Measurements from ENCODE around the gene SIPA1L3.
"Not testable (repeated sequence)": the region's sequence is repeated elsewhere in the genome, so short reads cannot be mapped to it uniquely, and the experiment has no call there.

The SIPA1L3 gene

DNA sequence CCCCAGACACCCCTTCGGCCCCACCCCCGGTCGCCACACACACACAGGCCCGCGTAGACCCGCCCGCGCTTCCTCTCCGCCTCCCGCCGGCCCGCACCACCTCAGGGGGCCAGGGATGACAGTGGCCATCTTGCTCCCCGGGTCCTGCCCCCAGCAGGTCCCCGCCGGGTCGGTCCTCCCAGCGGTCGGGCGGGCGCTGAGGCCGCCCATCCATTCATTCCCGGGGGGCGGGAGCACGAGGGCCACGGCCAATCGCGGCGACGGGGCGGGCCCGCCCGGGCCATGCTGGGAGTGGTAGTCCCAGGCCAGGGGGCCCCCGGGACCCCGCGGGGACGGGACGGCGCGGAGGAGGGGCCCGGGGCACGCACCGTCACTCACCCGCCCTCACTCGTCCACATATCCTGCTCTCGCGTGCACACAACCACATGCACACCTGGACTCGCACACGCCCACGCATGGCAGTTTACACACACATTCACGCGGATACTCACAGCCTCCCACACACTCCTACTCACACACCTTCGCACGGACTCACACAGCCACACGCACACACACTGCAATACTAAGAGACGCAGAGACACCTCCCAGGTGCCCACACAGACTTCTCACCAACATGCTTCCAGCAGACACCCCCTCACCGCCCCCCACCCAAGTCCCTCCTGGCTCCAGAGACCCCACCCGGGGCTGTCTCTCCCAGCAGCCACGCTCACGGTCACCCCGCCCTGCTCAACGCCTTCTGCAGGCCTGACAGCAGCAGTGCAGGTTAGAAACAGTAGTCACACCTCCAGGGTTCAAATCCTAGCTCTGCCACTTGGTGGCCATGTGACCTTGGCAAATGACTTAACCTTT, 317.2 kb downstream of the SIPA1L3 start, which contains the start of gene DPF1:
DPF1 (minus strand) TSS at position 209 of the 849 bp plus-strand sequence; CDS start at position 129, 80 bp downstream.
- TF ChIP-seq, protein P1, sequence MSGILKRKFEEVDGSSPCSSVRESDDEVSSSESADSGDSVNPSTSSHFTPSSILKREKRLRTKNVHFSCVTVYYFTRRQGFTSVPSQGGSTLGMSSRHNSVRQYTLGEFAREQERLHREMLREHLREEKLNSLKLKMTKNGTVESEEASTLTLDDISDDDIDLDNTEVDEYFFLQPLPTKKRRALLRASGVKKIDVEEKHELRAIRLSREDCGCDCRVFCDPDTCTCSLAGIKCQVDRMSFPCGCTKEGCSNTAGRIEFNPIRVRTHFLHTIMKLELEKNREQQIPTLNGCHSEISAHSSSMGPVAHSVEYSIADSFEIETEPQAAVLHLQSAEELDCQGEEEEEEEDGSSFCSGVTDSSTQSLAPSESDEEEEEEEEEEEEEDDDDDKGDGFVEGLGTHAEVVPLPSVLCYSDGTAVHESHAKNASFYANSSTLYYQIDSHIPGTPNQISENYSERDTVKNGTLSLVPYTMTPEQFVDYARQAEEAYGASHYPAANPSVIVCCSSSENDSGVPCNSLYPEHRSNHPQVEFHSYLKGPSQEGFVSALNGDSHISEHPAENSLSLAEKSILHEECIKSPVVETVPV (CRISPR knock-in tag; IDR thresholded peaks at IDR 0.05), result no peak
- peak; percentile 92 for TF ChIP-seq ZFP3 (CRISPR knock-in tag; IDR thresholded peaks at IDR 0.05)
- peak; percentile 97 for ATAC-seq

DNA sequence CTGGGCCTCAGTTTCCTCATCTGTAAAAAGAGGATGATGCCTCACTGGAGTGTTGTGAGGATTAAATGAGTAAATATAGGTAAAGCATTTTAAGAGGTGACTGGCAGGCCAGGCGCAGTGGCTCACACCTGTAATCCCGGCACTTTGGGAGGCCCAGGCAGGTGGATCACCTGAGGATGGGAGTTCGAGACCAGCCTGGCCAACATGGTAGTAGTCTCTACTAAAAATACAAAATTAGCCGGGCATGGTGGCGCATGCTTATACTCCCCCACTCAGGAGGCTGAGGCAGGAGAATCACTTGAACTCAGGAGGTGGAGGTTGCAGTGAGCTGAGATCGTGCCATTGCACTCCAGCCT, 317.8 kb downstream of the SIPA1L3 start:
- not testable (repeated sequence) for ATAC-seq

DNA sequence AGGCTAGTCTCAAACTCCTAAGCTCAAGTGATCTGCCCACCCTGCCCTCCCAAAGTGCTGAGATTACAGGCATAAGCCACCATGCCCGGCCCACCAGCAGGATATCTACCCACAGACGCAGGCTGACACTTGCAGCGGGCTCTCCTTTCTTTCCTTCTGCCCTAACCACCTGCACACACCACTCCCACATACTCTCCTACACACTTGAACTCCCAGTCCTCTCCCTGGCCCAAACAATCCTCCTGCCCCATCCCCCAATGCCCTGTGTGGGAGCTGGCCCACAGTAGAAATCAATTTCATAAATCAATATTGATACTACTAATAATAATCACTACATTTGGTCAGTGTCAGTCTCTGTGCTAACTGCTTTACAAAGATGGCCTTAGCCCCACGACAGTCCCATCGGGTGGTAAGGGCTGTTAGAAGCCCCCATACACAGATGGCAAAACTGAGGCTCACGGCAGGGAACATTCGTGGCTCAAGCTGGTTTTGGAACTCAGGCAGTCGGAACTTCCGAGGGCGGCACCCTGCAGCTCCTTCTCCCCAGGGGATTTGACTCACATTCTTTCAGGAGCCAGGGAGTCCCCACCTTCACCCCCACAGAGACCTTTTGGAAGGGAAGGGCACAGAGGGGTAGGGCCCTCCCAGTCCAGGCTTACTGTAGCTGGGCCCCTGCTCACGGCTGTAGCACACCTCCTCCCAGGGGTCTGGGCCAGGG, 320.4 kb downstream of the SIPA1L3 start:
- TF ChIP-seq TOX (CRISPR knock-in tag; IDR thresholded peaks at IDR 0.05; ENCODE audit: borderline replicate concordance) (no peak), ISL1 (CRISPR knock-in tag; IDR thresholded peaks at IDR 0.05) (no peak), GLIS3 (CRISPR knock-in tag; IDR thresholded peaks at IDR 0.05) (no peak), OSR1 (CRISPR knock-in tag; IDR thresholded peaks at IDR 0.05) (no peak)
- ATAC-seq, result no peak

DNA sequence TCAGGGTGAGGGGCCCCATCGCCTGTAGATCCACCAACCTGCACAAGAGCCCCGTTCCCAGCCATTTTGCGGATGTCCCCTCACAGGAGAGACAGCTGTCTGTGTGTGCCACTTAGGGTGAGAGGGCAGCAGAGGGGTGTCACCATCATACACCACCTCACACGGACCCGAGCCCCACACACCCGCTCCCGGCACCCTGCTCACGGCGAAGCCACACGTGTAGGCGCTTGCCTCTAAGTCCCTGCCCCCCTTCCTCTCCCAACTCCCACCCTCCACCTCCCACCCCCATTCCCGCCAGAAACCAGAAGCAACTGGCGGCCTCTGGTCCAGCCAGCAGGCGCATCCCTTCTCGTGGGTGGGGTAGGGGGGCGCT, 321.0 kb downstream of the SIPA1L3 start:
- no peak for TF ChIP-seq CSDC2 (CRISPR knock-in tag; IDR thresholded peaks at IDR 0.05)
- no peak for ATAC-seq

DNA sequence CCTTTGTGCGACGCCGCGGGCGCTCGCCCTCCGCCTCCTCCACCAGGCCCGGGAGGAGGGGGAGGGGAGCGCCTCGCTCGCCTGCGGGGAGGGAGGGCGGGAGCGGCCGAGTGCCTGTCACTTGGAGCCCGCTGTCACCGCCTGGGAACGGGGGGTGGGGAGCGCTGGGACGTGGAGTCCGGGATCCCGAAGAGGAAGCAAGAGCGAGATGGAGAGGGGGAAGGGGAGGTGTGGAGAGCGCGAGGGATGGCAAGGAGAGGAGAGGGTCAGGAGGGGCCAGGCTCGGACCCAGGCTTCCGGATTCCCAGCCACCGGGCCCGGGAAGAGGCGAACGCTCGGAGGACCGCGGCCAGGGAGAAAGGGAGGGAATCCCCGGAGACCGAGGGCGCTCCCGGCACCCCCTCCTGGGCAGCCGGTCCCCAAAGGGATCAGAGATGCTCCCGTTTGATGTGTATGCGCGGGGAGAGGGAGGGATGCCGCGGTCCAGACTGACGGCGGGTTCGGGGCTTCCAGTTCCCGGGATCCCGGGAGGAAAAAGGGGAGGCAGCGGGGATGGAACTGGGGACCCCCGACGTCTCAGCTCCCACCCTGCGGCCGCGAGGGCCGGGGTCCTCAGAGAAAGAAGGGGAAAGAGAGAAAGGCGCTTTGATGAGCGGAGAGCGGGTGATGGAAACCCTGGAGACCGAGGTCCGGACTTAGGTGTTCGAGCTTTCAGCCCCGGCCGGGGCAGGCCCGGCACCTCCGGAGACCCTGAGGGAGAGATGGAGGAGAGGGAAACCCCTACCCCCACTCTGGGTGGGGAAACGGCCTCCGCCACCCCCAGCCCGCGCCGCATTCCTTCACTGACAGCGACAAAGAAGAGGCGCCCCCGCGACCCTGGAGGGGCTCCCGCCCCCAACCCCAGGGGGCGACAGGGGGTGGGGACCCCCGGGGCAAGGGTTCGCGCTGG, 321.8 kb downstream of the SIPA1L3 start:
- ATAC-seq, result no peak
- no peak for TF ChIP-seq ISL1 (CRISPR knock-in tag; IDR thresholded peaks at IDR 0.05)
- TF ChIP-seq ESRRG (CRISPR knock-in tag; IDR thresholded peaks at IDR 0.05), result no peak
- no peak for TF ChIP-seq ZNF70 (CRISPR knock-in tag; IDR thresholded peaks at IDR 0.05)
- no peak for TF ChIP-seq GLIS3 (CRISPR knock-in tag; IDR thresholded peaks at IDR 0.05)
- TF ChIP-seq SNAI2 (CRISPR knock-in tag; IDR thresholded peaks at IDR 0.05), result no peak
- no peak for TF ChIP-seq TCF4 (CRISPR knock-in tag; IDR thresholded peaks at IDR 0.05; ENCODE audit: borderline replicate concordance)

DNA sequence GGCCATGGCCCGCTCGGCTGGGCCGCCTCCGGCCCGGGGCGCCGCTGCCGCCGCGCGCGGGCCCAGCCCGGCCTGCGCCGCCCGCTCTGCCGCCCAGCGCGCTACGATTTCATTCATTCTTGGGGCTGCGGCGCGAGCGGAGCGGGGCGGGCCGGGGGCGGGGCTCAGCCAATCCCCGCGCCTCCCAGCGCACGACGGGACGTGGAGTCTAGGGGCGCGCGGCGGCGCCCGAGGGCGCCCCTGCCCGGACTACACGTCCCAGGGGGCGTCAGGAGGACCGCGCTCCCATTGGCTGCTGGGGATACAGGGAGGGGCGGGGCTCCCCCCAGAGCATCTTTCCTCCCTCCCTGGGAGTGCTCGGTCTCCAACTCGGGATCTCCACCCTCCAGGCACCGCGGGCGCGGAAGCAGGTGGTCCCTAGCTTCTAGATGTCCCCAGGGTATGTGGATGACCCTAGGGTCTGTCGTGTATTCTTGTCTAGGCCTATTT, 322.6 kb downstream of the SIPA1L3 start:
- peak; percentile 96 for ATAC-seq
- TF ChIP-seq ZNF565 (CRISPR knock-in tag; conservative IDR thresholded peaks at IDR 0.05; ENCODE audit: low read depth), result no peak
- TF ChIP-seq, protein P2, sequence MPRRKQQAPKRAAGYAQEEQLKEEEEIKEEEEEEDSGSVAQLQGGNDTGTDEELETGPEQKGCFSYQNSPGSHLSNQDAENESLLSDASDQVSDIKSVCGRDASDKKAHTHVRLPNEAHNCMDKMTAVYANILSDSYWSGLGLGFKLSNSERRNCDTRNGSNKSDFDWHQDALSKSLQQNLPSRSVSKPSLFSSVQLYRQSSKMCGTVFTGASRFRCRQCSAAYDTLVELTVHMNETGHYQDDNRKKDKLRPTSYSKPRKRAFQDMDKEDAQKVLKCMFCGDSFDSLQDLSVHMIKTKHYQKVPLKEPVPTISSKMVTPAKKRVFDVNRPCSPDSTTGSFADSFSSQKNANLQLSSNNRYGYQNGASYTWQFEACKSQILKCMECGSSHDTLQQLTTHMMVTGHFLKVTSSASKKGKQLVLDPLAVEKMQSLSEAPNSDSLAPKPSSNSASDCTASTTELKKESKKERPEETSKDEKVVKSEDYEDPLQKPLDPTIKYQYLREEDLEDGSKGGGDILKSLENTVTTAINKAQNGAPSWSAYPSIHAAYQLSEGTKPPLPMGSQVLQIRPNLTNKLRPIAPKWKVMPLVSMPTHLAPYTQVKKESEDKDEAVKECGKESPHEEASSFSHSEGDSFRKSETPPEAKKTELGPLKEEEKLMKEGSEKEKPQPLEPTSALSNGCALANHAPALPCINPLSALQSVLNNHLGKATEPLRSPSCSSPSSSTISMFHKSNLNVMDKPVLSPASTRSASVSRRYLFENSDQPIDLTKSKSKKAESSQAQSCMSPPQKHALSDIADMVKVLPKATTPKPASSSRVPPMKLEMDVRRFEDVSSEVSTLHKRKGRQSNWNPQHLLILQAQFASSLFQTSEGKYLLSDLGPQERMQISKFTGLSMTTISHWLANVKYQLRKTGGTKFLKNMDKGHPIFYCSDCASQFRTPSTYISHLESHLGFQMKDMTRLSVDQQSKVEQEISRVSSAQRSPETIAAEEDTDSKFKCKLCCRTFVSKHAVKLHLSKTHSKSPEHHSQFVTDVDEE (CRISPR knock-in tag; IDR thresholded peaks at IDR 0.05), result 0 out of 2 replicates have a peak, but pooled peaks have one; percentile 28

DNA sequence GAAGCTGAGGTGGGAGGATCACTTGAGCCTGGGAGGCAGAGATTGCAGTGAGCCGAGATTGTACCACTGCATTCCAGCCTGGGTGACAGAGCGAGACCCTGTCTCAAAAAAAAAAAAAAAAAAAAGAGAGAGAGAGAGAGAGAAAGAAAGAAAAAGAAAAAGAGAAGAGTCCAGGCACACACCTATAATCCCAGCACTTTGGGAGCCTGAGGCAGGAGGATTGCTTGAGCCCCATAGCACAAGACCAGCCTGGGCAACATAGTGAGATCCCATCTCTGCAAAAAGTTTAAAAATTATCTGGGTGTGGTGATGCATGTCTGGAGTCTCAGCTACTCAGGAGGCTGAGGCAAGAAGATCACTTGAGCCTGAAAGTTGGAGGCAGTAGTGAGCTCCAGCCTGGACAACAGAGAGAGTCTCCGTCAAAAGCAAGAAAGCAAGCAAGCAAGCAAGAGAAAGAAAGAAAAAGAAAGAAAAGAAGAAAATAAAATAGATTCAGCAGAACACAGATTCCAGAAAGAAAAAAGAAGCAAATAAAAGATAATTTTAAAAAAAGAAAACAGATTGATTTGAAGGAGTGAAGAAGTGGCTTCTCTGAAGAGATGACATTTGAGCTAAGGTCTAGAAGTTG, 323.6 kb downstream of the SIPA1L3 start:
- ATAC-seq, result not testable (repeated sequence)
